HG02973 (cell line): Measurements from ENCODE around the gene KIRREL3.

ENCODE experiments used
- ATAC-seq: cut with Tn5 transposase; IDR thresholded peaks from one replicate; pipeline ENCODE4 v1.9.1; 2021; ENCODE audit warnings: moderate library complexity; ENCODE audit not compliant: unreplicated experiment

Gene KIRREL3

DNA sequence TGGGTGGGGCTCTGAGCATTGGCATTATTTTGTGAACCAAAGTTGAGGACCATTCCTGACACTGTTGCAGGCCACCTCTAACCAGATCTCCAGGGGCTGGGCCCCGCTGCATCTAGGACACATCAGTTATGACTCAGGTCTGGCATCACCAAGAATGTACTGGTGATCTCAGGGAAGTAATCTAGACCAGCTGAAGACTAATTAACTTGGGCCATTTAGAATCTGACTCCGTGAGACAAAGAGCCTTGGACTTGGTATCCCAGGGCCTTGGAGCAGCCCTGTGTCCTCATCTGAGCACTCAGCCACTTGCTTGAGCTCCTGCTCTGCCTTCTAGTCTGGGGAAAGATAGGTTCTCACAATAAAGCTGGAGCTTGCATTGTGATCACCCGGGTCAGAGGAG lies 200.6 kb downstream of the KIRREL3 start:
- ATAC-seq = no peak

DNA sequence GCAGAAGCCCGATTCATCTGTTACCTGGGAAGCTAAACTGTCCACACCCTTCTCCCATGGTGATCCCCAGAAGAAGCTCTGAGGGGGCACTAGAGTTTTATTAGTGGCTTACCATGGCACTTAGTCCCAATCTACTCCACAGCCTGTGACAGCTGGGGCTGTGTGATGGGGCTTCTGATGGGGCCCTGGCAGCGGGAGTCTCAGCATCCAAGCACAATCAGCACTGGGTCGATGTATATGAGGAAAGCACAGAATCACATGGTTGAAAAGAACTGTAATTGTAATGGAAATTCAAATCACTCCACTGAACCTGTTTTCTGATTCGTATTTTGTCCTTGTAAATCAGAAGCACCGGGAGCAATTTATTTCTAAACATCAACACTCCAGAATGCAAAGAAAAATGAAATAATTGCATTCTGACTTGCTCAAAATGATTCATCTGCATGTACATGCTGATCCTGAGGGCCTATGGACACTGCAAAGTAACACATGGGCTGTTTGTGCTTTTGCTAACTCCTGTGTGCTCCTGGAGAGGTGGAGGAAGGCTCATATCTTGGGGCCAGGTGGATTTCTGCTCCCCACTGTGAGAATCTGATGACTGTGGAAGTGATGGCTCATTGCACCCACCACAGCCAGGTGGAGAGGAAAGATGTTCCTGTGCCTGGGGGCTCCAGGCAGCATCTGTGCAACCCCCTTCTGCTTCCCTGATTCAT lies 203.0 kb downstream of the KIRREL3 start:
- ATAC-seq = no peak

- no peak for ATAC-seq
Observed at GRCh38 chr11:126793596-126793995, 207.0 kb downstream of the KIRREL3 start.

DNA sequence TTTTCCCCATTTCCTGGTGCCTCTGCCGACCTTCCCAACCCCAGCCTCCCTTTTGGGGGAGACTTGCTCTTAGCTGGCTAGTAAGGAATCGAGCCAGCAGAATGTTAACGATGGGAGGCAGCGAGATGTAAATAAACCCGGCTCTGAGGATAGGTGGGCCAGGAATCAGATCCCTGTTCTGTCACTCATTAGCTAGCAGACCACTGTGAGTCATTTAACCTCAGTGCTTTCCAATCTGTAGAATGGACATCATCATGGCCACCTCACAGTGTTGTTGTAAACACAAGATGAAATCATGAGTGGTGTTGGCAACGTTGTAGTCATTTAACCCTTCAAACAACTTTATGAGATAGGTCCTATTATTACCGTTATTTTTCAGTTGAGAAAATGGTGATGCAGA lies 208.6 kb downstream of the KIRREL3 start:
- no peak for ATAC-seq

DNA sequence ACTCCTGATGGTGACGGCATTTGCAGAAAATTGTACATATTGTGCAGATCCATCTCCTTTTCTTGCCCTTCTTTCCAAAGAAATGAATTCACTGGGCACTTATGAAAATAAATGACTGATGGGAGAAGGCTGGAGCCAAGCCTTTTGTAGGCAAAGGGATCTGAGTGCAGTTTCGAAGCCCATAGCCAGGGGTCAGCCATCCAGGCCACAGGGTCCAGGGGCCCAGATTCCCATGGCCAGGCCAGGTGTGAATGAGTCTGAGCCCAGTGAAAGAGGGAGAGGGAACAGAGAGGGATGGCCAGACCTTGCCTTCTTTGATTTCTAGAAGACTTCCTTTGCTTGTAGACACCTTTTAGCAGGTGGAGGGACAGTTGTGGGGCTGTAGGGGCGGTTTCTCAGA lies 209.1 kb downstream of the KIRREL3 start:
- ATAC-seq = no peak

- ATAC-seq = no peak
Observed at GRCh38 chr11:126790550-126791081, 210.0 kb downstream of the KIRREL3 start.

DNA sequence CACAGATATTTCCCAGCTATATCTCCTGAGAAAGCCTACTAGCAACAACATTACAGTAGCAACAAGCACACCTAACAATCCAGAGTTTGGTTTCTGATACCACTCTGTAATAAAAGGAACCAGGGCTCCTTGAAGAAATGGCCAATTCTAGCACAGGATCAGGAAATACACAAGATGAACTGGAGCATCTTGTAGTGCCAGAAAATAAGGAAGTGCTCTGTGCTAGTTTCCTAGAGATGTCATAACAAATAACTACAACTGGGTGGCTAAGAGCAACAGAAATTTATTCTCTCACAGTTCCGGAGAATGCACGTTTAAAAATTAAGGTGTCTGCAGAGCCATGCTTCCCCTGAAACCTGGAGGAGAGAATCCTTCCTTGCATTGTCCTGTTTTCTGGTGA lies 217.8 kb downstream of the KIRREL3 start:
- ATAC-seq = no peak

- no peak for ATAC-seq
Observed at GRCh38 chr11:126781942-126782341, 218.6 kb downstream of the KIRREL3 start.

GRCh38 chr11:126776119-126776518 lies 224.5 kb downstream of the KIRREL3 start:
- ATAC-seq = no peak

DNA sequence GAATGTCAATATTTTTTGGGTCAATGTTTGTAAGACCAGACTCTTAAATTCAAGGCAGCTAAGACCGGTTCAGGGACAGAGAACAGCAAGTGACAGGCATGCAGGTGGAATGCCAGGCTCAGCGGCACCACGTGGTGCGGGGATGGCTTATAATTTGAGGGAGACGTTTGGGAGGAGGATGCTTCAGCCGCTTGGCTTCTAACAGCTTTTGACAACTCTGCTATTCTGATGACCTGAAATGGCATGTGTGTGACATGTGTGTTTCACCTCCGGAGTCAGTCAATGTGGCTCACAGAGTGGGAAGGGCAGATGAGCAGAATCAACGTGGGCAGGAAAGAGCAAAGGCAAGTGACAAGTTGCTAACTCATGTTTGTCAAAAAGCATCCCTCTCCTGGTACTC lies 228.3 kb downstream of the KIRREL3 start:
- ATAC-seq = no peak

GRCh38 chr11:126768702-126769101 lies 231.9 kb downstream of the KIRREL3 start:
- ATAC-seq = no peak

DNA sequence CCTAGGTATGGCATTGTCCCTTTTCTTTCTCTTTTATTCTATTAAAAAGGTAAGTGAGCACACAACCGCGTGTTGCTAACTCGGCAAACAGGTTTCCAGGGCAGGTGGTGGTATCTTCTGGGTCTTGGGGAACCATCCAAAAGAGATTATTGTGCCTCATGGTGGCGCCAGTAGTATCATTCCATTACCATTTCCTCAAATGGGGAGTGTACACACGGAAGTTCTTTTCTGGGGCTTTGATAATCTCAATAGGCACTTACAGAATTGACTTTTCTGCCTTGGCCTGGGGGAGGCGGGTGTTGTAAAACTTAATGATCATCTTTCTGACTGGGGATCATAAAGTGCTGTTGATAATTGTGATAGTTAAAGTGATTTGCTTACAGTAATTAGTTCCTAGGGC lies 234.1 kb downstream of the KIRREL3 start:
- ATAC-seq = no peak

DNA sequence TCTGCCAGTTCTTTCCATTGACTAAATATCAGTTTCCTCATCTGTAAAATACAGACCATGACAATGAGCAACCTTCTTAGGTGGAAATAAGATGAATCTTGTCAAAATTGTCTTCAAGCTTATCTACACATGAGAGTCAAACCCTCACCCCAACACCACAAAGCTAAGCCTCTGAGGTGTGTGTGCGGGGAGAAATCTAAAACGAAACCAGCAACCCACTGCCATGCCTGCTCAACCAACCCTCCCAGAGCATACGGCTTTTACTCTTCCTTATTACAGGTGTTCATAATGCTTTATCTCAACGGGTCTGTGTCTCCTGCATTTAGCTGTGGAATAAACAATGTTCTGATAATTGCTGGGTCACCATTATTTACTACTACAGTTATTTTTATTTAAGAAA lies 235.4 kb downstream of the KIRREL3 start:
- ATAC-seq = no peak

DNA sequence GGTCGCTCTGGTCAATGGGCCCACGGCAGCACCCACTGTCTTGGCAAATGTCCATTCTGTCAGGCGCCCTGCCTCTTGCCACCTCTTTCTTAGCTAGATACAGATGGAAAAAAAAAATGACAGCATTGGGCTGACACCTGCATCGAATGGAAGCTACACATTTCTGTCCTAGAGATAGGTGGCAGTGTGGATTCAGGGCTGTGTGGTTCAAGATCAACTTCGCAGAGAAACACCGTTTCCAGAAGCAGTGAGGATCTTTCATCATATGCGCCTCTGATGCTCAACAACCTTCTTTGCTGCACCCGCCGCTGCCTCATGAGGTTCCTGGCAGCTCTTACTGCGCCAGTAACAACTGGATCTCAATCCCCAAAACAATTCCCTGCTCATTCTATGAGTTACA lies 236.3 kb downstream of the KIRREL3 start:
- ATAC-seq = no peak

GRCh38 chr11:126756855-126757254 lies 243.7 kb downstream of the KIRREL3 start:
- ATAC-seq = no peak

- ATAC-seq = no peak
Observed at GRCh38 chr11:126756421-126756820, 244.1 kb downstream of the KIRREL3 start.

DNA sequence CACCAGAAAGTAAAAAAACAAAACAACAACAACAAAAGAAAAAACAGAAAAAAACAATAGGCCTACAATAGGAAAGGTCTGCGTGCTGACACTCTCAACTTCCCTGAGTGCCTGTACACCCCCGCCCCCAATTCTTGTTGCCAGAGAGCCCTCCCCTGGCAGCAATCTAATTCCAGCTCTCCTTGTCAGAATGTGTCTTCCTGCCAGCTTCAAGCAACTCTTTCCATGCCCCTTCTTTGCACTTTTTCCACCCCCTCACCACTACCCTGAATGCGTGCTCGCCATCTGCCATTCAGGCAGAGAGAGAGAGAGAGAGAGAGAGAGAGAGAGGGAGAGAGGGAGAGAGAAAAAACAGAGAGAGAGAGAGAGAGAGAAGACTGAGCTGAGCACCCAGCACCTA lies 245.0 kb downstream of the KIRREL3 start:
- no peak for ATAC-seq

DNA sequence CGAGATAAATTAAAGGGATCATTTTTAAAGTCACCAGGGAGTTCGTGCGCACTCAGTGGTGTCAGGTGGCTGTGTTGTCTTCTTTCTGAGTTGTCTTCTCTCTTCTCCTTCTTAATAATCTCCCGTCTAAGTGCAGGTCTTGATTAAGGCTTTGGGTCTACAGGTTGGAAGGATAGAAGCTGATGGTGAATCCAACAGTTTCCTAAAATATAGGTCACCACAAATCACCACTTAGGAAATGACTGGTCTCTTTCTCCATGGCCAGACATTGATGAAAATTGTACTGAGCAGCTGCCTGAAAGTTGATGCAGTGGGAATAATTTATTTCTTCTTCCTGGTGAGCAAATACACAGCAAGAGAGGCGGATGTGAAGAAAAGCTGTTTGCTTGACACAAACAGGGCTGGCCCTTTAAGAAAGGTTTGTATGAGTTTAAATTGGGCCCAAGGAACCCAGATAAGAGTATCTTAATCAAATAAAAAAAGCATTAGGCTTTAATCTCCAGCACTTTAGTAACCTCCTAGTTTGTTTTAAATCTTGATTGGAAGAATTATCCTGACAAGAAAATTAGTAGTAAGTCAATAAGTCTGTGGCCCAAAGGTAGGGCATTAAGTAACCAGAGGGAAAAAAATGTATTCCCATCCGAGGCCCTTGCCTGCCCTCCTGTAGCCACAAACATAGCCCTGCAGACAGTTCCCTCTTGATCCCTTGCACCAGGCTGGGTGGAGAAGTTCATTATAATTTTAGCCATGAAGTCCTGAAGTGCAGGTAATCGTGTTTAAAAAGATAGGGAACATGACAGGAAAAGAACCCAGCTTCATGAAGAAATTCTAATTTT lies 245.8 kb downstream of the KIRREL3 start:
- no peak for ATAC-seq

DNA sequence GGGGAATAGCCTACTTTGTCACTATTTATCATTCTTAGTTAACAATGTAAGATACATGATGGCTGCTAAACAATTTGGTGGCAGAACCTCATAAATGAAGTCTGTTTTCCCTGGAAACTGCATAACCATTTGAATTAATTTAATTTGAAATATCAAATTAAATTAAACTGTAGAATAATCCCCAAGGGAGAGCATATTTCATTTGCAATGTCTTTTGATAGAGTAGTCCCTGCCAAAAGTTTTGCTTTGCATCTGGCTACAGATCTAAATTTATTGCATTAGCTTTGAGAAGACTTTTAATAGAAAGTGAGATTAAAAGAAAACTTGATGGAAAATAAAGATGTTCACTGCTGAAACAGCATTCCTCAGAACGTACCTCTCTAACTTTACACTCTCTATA lies 246.6 kb downstream of the KIRREL3 start:
- no peak for ATAC-seq

- ATAC-seq = no peak
Observed at GRCh38 chr11:126751242-126751641, 249.3 kb downstream of the KIRREL3 start.

DNA sequence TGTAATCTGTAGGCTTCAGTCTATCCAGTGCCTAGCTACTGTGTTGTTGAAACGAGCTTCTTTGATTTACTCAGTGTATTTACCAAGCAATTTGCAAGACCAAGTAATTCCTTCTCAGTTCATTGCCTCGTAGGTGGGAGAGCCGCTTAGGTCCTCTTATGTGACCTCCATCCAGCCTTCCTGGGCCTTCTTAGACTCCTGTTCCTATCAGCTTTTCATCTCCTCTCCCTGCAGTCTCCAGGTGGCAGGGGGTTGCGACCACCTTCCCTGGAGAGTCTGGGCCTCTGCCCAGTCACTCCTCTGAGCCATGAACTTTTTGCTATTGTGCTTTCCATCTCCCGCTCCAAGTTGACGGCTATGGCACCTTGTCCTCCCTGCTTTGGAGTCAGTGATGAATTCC lies 251.8 kb downstream of the KIRREL3 start:
- ATAC-seq = no peak

- ATAC-seq = no peak
Observed at GRCh38 chr11:126748100-126748791, 252.3 kb downstream of the KIRREL3 start.
